SIG-M5 treated with dmso at 0.1 percent for 504 hours (cell line): ENCODE measurements around the gene AKAP13.

ENCODE experiments used
- DNase-seq: peaks from one replicate; lab custom pipeline; 2025; ENCODE audit not compliant: unreplicated experiment; lab: John Stamatoyannopoulos, UW

The AKAP13 gene

DNA sequence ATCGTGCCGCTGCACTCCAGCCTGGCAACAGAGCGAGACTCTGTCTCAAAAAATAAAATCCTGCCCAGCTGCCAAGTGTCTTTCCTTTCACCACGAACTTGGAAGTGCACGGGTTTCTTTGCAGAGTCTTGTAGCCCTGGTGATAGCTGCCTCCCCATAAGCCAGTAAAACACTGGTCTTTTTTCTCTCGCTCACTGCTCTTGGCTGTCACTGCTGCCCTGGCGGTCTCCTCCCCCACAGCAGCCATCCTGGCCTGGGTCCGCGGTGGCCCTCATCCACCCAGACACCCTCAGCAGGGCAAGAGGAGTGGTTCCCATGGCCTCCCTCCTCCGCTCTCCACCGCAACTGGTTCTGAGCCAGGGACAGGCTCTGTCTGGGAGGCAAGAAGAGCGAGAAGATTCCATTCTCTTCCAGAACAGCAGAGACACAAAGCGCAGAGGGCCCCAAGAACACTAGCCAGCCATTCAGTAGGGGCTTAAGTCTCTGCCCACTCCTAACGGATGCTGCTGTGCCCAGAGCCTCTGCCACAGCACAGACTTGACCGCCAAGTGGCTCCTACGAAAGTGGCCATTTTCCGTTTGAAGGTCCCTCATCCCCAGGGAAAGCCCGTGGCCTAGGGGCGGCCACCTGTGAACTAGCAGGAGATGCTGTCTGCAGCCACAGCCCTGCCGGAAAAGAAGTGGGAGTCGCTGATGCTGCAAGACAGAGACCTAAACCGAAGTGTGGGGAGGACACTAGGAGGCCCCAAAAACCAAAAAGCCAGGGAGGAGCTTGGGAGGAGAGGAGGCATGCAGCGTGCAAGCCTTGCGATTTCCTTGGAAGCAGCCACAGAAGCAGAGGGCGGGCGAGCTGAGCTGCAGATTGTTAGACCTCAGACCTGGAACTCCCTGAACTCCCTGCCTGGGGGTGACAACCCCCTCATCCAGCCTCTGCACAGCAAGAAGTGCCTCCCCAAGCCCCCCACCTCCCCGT lies 370.2 kb downstream of the AKAP13 start:
- no peak for DNase-seq

DNA sequence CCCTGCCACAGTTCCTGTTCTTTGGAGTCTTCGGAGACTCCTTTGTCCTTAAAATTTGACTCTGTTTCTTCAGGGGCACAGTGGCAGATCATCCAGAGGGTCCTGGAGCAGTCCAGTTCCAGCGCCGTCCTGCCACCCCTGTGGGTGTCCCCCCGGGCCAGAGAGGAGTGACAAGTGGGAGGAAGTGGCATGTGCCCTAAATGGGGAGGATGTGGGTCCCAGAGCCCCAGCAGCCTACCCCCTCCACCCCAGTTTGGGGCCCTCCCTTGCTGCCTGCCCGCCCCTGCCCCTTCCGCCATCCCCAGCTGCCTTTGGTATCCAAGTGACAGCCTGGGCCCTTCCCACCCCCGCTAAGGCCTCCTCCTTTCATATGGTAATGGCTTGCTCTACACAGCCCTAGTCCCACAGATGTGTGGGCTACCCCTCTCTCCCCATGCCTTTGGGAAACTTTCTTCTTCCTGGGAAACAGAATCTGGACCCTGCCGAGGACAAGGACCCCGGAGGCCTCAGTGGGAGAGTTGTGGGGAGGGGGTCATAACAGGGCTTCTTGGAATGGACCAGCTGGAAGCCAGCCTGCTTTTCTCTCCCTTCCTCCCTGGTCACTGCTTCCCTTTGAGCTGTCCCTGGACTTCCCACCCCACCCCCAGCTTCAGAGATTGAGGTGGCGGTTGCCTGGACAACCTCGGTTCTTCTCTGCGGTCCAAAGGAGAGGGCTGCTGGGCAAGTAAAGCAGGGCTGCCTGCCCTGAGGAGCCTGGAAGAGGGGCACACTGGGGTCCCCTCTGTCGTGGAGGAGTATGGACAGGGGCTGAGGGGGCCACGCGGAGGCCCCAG lies 371.1 kb downstream of the AKAP13 start:
- DNase-seq, result no peak

DNA sequence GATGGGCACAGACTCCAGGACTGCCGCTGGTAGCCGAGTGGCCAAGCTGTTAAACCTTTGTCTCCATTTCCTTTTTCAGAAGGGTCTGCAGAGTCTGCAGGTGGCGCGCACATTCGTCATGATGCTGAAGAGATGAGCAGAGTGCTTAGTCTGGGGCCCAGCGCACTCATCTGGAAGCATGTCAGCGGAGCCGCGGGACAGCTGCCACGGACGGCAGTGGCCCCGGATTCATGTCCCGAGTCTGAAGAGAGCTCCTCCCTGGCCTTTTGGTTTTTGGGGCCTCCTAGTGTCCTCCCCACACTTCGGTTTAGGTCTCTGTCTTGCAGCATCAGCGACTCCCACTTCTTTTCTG lies 371.7 kb downstream of the AKAP13 start:
- DNase-seq, result no peak

DNA sequence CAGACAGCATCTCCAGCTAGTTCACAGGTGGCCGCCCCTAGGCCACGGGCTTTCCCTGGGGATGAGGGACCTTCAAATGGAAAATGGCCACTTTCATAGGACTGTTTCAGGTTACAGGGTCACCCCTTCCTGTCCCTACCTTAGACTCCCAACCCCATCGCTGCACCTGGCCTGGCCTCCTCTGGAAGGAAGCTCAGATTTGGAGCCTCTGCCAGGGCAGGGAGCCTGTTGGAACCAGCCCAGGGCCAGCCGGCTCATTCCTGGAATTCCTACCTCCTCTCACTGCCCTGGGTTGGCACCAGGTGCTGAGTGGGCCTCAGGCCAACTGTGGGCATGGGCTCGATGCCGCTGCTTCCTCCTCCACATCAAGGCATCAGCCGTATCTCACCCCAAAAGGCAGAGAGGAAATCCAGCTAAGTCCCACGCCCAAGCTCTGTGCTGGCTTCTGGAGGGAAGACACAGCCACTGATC lies 372.1 kb downstream of the AKAP13 start:
- no peak for DNase-seq

DNA sequence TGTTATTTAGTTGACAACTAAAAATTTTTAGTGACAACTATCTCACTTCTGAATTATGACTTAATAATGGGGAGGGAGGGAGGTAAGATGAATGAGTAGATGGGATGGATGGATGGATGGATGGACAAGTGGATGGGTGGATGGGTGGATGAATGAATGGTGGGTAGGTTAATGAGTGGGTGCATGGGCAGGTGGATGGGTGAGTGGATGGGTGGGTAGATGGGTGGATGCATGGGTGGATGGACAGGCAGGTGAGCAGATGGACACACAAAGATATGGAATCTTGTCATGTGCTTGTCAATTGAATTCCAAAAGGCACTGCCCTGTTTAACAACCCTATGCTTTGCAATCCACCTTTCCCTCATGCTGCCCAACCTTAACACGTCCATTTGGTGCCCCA lies 372.9 kb downstream of the AKAP13 start:
- DNase-seq, result no peak

DNA sequence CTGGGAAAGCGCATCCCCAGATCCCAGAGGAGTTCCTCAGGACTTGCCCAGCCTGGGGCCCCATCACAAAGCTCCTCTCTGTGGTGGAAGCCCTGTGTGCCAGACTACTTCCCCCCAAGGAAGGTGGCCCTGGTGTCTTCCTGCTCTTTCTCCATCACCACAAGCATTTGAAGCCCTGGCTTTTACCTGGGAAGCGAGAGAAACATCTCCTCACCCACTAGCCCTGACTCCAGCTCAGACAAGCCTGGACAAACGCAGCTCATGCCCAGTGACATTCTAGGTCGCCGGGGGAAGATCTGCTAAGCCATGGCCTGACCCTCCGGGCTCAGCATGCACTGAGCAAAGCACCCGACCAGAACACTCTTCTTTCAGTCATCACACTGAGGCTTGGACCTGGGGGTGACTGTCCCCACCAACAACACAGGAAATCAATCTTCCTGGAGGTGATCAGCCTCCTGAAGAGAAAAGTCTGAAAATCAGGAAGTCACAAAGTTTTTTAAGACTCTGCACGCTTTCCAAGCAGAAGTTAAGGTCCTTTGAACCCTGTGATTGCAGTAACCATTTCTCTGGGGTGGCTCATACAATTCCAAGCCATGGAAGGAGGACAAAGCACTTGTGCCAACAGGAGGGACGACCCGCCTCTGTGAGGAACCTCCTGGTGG lies 373.5 kb downstream of the AKAP13 start:
- DNase-seq, result no peak

DNA sequence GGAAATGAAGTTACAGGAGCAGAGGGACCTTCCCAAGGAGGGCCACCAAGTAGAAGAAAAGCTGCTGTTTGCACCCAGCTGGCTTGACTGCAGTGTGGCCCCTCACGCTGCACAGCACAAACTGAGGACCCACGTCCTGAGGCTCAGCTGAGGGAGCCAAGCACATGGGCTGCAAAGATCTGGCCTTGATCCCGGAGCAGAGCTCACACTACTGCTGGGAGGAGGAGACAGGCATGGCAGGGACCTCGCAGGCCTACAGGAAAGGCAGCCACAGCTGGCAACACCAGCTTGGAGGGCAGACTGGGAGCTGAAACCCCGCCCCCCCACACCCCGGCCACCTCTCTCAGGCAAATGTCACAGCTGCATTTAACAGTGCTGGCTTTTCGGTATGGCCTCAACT lies 374.6 kb downstream of the AKAP13 start:
- no peak for DNase-seq

DNA sequence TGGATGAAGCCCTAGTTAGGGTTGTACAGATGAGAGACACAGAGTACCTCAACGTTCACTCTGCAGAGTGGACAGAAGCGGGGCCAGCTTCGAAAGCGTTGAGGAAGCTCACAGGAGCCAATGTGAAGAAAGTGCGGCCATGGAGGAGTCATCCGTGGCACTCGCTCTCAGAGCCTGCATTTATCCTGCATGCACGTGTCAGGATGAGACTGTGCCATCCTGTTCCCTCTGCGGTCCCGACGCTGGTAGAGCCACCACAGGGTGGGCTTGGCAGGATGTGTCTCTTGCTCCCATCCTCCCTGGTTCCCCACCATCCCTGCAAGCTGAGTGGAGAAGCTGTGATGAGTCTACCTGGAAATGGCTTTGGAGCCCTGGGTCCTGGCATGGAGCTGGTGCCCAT lies 375.1 kb downstream of the AKAP13 start:
- no peak for DNase-seq

DNA sequence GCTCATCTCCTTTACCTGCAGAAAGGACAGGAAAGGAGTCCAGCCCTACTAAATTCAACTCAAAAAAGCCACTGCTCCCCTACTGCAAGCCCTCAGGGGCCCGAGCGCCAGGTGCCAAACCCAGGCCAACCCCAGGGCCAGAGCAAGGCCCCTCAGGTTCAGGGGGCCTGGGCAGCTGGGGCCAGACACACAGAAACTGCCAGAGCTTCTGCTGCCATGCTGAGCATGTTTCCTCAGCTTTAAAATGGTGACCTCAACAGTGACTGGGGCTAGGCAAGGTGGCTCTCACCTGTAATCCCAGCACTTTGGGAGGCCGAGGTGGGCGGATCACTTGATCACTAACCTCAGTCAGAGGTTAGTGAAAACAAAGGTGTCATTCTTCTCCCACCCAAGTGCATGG lies 375.5 kb downstream of the AKAP13 start:
- DNase-seq, result no peak

DNA sequence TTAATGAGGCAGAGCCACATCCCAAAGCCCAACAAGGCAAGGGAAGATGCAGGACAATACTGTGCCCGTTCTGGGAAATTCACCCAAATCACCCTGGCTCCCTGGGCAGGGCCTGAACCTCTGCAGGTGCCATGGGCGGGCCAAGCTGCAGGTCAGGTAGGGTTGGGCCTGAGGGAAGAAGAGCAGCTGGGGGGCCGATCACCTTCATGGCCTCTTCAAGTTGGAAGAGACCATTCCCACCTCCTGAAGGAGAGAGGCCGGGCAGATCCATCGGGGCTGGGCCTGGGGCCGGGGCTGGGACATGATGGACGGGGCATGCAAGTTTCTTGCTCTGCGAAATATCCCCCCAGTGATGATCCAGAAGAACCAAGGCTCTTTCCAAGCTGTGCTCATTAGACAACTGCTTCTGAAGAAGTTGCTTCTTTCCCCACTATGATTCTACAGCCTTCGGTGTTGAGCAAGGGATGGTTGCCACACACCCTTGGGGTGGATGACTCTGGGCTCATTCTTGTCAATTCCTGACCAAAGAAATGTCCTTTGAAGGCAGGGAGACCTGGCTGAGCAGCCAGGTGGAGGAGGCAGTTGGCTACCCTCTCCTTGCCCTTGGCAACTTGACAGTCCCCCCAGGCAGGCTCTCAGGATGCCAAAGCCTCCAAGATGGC lies 376.1 kb downstream of the AKAP13 start:
- peak; percentile 31 for DNase-seq

DNA sequence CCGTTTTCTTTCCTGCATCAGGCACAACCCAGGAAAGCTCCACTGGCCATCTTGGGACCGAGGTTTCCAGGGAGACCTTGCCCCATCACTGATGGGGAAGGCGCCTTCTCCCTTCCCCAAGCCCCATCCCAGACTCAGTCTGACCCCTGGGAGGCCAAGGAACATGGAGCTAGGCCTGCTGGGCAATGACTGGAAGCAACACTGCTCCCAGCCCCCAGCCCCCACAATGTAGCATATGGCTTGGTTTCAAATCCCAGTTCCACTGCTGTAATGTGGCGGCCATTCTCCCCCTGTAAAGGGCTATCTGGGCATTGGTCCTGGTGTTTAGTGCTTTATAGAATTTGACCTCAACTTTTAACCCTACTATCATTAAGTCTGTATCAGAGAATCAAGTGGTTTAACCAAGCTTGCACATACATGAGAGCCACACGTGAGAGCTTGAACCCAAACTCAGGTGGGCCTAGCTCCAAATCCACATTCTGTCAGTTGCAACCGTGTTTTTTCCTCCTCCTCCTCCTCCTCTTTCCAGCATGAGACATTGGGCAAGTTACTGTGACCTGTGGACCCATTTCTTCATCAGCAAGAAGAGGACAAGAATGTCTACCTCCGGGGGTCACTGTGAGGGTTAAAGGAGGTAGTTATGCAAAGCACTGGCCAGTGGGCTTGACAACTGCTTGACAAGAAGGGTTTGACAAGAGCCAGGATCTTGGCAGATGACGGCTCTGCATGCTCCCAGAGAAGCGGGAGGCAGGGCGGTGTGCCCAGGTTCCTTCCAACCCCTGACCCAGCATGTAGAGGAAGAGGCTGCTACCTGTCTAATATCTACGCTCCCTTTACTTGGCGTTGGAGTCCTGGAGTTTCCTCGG lies 376.9 kb downstream of the AKAP13 start:
- no peak for DNase-seq

DNA sequence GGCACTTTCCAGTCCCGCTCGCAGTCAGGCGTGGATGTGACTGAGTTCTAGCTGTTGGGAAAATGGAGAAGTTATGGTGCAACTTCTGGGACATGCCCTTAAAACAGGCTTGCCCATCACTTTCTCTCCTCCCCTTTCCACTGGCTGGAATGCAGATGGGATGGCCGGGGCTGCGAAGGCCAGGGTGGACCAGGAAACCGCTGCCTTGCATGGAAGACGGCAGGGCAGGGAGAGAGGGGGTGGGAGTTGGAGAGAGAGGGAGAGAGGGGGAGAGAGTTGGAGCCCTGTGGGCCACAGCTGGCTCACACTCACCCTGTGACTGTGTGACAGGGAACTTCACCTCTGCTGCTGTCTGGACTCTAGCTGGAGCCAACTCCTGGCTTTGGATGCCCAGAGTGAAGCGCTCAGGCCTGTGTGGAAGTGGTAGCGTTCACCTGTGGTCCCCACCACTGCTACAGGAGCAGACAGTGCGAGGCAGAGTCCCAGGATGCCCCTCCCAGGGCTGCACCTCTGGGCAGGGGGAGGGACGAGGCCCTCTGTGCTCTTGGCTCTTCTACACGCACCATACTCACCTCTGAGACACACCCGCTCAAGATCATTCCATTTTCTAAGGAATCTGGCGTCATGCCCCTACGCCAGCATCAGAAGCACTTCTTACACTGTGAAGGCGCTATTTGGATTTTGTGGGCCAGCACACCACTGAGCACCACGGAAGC lies 377.7 kb downstream of the AKAP13 start:
- no peak for DNase-seq

DNA sequence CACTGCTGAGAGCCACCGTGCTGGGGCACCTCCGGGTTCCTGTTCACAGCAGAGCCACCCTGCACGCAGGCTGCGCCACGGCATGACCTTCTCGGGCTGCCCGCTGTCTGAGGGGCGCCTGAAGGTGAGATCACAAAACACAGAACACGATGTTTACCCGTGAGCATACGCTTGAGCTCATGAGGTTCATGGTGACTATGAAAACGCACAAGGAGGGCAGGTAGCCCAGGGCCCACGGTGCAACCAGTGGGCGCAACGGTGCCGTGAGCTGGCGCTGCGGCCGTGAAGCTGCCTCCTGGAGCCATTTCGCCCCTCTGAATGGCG lies 378.2 kb downstream of the AKAP13 start:
- DNase-seq, result no peak

DNA sequence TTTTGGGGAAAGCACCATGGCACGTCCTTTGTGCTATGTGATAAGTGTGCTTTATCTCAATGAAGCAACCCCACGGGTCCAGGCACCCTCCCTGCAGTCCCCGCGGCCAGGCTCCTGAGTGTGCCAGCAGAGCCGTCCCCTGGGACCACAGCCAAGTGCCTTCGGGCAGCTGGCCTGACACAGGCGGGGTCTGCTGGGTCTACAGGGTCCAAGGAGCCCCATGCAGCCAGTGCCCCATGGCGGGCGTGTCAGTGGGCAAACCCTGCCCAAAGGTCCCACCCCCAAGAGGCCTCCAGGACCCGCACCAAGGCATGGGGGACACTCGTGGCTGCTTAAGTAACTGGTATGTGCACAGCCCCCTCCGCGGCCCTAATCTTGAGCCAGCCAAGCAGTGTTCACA lies 379.0 kb downstream of the AKAP13 start:
- no peak for DNase-seq

DNA sequence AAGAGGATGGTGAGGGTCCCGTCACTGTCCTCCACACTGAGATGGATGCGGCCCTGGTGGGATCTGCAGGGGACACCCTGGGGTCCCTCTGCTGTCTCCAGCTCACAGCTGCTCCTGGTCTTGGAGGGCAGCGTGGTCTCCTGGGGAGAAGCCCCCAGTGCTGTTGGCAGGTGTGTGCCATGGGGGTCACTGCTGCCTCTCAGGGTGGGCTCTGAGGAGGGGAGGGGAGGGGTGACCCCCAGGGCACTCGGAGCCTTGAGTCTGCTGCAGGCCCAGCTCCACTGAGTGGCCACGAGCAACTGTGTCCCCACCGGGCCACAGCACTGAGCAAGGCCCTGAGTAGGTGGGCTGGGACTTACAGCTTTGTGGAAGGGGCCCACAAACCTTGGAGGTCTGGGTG lies 379.6 kb downstream of the AKAP13 start:
- no peak for DNase-seq

DNA sequence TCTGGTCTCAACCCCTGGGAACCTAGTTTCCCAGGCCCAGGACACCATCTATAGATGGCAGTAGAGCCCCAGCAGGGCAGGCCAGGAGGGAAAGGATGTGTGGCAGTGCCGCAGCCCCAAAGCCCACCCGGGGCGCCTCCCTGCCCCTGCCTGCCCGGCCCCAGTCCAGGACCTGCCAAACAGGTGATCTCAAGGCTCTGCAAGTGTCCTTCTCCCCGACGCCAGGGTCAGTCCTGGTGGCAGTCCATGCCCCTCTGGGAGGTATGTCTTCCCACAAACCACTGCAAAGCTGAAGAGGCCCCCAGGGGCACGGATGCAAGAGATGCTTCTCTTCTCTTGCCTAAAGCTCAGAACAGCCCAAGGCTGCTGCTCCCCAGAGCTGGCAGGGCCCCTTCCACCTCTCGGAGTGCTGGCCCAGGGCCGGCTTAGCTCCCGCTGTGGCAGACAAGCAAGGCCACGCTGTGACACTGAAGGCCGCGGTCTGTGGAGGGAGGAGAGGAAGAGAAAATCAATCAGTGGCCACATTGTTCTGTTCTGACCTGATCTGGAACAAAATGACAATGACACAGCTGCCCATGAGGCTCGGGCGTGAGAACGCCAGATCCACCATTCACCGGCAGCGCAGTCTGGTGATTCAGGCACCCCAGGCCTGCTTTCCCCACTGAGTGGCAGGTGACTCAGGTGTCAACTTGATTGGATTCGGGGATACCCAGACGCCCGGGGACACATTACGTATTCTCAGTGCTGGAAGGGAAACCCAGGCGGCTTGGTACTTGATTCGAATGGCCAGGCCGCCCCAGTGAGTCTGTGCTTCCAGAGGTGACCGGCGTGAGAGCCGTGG lies 380.3 kb downstream of the AKAP13 start:
- no peak for DNase-seq

DNA sequence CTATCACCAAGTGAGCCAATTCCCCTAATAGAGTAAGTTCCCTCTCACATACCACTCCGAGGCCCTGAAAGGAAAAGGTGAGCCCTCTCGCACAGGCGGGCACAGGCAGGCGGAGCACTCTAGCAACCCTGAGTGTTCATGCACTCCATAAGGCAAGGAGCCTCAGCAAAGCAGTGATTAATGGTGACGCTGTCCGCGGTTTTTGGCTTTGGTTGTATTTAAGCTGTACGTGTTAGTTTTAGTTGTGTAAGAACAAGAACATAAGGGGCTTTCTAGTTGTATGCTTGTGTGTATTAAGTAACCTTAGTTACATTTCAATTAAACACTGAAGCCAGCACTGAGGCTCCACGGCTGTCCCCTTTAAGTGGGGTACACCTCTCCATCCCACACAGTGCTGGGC lies 381.2 kb downstream of the AKAP13 start:
- no peak for DNase-seq

DNA sequence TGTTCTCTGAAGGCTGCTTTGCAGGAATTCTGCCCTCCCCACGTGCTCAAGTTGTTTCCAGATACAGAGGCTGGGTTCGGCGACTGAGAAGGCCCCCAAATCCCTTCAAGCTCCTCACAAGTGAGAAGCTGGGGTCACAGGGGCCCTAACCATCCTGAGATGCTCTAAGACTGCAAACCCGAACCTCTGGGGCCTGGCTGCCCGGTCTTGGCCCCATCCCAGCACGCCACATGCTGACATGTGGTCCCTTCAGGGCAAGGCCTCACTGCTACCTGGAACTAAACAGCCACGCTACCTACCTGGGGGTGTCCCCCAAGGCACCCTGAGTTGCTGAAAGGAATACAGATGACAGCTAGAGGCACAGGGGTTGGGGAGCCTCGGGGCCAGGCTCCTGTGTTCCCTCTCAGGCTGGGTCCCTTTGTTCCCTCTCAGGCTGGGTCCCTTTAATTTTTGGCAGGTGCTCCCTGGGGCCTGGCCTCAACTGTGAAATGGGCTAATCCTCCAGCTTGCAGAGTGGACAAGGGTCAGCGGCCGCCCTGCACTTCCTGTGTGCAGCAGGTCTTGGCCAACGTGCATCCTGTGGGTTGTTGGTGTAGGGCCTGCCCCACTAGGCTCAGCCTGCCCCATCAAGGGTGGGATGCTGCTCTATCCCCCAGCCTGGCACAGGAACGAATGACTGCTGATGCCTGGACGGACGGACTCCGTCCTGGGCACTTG lies 381.8 kb downstream of the AKAP13 start:
- no peak for DNase-seq
